NCI-H1092 treated with DMSO at 0.1 percent for 48 hours (cell line): ENCODE data around the gene ID1.
"Not testable (repeated sequence)": the region's sequence is repeated elsewhere in the genome, so short reads cannot be mapped to it uniquely, and the experiment has no call there.

ENCODE experiments used
- DNase-seq: peaks from one replicate; lab custom pipeline; 2025; lab: John Stamatoyannopoulos, UW

ID1 gene

DNA sequence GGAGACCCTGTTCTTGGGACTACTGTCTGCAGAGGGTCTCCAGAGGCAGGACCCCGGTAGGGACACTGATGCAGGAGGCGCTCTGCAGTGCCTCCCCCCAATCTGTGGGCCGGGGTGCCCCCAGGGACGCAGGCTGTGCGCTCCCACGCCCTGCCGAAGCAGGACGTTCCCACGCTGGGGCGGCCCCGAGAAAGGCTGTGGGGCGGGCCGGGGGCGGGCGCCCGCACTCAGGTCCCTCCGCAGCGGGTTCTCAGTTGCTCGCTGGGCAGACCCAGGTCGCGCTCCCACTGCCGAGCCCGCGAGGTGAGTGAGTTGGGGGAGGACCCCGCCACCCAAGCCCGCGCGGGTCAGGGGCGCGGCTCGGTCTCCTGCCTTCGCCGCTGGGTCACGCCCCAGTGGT, 32.6 kb downstream of the ID1 start, which contains the start of gene COX4I2:
TSS of gene COX4I2 (plus strand) at position 253 of the 400 bp plus-strand sequence. CDS start 1,106 bp downstream, outside the sequence.
- no peak for DNase-seq

DNA sequence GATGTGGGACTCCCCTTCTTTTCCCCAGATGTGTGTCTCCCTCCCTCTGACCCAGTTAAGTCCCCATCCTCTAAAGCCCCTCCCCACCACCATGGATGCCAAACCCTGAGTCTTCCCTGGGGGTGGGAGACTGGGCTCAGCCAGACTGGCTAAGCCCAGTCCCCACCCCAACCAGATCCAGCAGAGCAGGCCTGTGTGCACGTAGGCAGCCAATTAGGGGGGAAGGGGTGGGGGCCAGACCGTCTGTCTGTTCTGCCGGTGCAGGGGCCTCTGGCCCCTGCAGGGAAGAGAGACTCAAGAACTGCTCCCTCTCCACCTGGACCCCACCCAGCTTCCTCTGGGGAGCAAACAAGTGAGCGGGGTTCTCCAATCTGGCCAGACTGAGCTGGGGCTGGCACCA, 33.2 kb downstream of the ID1 start:
- no peak for DNase-seq

DNA sequence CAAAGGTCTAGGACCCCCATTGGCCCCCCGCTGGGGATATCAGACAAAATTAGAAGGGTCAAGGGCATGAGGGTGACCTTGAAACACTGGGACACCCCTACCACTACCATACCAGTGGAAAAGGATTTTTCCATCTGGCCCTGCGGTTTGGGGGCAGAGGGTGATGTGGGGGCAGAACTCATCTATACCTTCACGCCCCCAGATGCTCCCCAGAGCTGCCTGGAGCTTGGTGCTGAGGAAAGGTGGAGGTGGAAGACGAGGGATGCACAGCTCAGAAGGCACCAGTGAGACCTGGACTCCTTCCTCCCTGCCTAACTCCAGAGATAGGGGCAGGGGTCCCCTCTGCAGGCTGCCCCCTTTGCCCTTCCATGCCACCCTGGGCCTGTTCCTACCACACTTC, 33.7 kb downstream of the ID1 start:
- DNase-seq, result no peak

DNA sequence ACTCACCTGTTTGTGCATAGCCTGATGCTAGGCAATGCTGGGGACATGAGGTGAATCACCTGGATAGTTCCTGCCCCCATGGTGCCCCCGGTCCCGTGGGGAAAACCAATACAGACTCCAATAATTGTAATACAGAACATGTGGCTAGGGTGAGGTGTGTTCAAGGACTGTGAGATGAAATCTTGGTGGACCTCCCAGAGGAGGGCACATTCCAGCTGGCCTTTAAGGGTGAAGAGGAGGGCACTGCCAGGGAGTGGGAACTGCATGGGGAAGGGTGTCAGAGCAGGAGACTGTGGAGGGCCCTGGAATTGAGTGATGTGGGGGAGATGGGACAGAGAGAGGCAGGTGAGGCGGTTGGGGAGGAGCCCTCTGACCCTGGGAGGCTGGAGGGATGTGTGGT, 35.2 kb downstream of the ID1 start:
- DNase-seq, result no peak

DNA sequence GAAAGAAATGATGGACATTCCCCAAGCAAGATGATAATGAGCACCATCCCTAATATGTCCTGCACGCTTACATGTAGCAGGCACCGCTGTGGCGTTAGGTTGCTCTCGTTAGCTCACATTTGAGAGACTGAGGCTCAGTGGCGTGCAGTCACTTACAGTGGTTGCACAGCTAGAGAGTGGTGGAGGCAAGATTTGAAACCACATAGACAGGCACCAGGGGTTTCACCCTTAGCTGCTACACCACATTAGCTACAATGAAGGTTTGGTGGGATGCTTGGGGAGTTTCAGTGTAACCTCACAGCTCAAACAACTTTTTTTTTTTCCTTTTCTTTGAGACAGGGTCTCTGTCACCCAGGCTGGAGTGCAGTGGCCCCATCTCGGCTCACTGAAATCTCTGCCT, 36.3 kb downstream of the ID1 start:
- no peak for DNase-seq

DNA sequence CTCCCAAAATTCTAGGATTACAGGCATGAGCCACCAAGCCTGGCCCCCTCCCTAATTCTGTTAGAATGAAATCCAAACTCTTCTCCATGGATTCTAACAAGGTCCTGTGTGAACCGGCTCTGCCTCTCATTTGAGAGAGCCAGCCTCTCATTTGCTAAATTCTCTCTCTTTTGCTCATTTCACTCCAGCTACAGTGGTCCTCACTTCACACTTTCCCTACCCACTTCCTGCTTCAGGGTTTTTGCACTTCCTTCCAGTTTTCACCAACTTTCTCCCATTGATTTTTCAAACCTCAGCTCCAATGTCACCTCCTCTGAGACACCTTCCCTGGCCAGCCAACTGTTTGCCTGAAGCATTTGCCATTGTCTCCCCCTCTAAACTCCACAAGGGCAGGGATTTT, 37.7 kb downstream of the ID1 start:
- DNase-seq, result no peak

DNA sequence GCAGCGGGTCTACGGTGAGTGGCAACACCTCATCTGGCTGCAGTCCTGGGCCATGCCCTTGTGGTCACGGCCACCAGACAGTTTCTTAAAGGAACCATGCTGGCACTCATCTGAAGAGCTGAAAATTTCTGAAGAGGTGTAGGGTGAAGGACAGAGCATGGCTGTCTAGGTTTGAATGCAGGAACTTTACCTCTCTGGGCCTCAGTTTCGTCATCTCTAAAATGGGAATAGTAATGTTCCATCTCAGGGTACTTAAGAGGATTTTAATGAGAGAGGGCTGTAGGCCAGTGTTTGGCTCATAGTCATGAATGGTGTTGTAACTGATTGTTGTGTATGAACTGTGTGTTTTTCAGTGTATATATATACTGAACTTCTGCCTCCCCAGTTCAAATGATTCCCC, 38.4 kb downstream of the ID1 start:
- no peak for DNase-seq

DNA sequence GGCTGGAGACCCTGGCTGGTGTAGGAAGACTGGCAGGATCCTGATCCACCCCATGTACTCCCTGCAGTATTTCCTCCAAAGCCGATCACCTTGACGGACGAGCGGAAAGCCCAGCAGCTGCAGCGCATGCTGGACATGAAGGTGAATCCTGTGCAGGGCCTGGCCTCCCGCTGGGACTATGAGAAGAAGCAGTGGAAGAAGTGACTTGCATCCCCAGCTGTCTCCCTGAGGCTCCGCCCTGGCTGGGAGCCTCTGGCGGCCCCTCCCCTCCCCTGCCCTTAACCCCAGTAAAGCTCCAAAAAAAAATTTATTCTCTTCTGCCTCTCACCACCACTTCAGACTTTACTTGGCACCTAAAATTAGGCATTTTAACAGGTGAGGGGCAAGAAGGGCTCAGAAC, 39.6 kb downstream of the ID1 start:
- DNase-seq, result no peak

DNA sequence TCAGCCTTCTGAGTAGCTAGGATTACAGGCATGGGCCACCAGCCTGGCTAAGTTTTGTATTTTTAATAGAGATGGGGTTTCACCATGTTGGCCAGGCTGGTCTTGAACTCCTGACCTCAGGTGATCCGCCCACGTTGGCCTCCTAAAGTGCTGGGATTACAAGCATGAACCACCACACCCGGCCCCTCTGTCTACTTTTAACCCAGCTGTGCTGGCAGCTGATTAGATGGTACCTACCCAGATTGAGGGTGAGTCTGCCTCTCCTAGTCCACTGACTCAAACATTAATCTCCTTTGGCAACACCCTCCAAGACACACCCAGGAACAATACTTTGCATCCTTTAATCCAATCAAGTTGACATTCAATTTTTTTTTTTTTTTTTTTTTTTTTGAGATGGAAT, 43.0 kb downstream of the ID1 start:
- not testable (repeated sequence) for DNase-seq

DNA sequence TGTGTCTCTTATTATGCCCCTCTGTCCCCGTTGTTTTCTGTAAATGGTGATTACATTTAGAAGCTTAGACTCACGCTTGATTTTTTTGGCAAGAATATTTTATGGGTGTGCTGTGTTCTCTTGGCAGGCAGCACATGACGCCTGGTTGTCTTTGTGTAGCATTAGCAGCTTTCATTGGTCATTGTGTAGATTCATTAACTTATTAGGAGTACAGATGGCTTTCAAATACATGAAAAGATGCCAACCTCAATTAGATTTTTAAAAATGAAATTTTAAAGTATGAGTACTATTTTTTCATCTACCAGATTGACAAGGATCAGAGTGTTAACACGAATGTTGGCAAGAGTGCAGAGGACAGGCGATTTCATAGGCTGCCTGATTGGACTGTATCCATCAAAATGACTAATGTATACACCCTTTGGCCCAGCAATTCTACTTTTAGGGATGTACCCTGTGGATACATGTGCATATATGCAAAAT, 47.9 kb downstream of the ID1 start:
- DNase-seq, result peak; percentile 80

DNA sequence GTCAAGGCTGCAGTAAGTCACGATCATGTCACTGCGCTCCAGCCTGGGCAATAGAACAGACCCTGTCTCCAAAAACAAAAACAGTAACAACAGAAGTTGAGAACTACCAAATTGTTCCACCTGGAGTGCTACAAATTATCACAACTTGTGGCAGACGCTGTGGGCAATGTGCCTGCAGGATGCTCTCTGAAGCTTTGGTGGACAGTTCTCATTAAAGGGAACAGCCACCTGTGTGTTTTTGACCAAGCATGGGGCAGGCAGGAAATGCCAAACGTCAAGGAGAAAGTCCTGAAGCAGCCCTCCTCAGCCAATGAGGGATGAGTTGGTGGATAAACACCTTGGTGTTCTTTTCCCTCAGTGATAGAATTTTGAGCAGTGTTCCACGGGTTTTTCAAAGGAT, 48.5 kb downstream of the ID1 start:
- no peak for DNase-seq

DNA sequence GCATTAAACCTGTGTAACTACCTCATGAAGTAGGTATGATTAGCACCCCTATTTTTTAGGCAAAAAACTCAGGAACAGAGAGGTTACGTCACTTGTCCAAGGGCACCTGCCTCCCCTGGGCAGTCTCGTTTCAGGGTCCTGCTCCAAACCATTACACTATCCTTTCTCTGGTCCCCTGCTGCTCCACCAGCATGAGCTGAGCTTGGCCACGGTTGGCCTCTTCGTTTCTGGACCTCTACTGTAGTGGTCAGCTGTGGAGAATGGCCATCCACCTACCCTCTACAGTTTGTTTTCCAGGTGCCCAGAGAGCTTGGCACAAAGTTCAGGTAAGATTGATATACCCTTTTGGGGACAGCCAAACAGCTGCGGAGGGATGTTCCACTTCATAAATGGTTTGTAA, 49.4 kb downstream of the ID1 start:
- DNase-seq, result no peak
